Upper lobe of right lung (tissue), 1 donor: ENCODE data around the gene FMN1. TPM values are rescaled to one million over a fixed set of nuclear protein-coding genes. Genes with fewer than 3 reads are reported as not detected.
A peak's percentile ranks its signal among the peaks of the same experiment; 100 is the strongest.

ENCODE experiments used
- ATAC-seq: fragments of 200-7000 bp; cut with Tn5 transposase; one replicate; pipeline ENCODE4 v1.9.1; 2020; ENCODE audit warnings: mild to moderate bottlenecking, moderate library complexity
- DNase-seq: peaks from one replicate; pipeline ENCODE4 v3.0.0-alpha.2; 2020
- H3K27ac ChIP-seq: fragments of 200-600 bp; one replicate; pipeline ENCODE4 v1.8.0; 2022
- H3K27me3 ChIP-seq: fragments of 200-600 bp; one replicate; pipeline ENCODE4 v1.8.0; 2022; ENCODE audit warnings: mild to moderate bottlenecking
- H3K36me3 ChIP-seq: fragments of 200-600 bp; one replicate; pipeline ENCODE4 v1.8.0; 2022
- H3K4me1 ChIP-seq: fragments of 200-600 bp; one replicate; pipeline ENCODE4 v1.8.0; 2022
- H3K4me3 ChIP-seq: fragments of 200-600 bp; one replicate; pipeline ENCODE4 v1.8.0; 2022; ENCODE audit warnings: mild to moderate bottlenecking
- H3K9me3 ChIP-seq: fragments of 200-600 bp; one replicate; pipeline ENCODE4 v1.8.0; 2022
- intact Hi-C: fragments of 100-400 bp; cut with DNase I; formaldehyde crosslinking; loops from one replicate; pipeline ENCODE4 v1.11.0; 2022
- total RNA-seq: library from RNA; stranded (reverse); fragmentation: NEBNext Ultra II Directional; extraction: Animal tissue kit (Norgen Biotek cat#: 25700); gene quantifications from one replicate; pipeline ENCODE4 v1.2.1, GENCODE V29; 2021
- TF ChIP-seq, protein P1 (sequence below): fragments of 200-600 bp; IDR thresholded peaks from one replicate; pipeline ENCODE4 v1.8.0; 2022; ENCODE audit warnings: antibody characterized with exemption
- donor health status: DM: no; HTN: yes; CAD: no; lungs with severe emphysema.

Gene FMN1
- total RNA-seq, 1 donor from 2014 or later: 33.5 TPM

DNA sequence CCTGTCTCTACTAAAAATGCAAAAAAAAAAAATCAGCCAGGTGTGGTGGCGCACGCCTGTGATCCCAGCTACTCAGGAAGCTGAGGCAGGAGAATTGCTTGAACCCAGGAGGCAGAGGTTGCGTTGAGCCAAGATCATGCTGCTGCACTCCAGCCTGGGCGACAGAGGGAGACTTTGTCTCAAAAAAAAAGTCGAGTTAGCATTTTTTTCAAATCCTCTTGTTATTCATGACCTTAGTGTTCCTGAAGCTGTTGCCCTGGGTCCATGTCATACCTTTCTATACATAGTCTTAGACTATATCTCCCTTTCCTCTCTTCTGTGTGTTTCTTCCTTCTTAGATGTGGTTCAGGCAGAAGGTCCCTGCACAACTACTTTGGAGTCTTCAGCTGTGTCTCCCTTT is 6.4 kb downstream of the FMN1 start:
- Histone ChIP-seq H3K27me3 (no peaks in the 10 kb centered on the region), H3K27ac (no peak overlapping the region), H3K4me3 (no peak overlapping the region), H3K9me3 (no peaks in the 10 kb centered on the region), H3K4me1 (no peaks in the 10 kb centered on the region), H3K36me3 (no peaks in the 10 kb centered on the region)
- DNase-seq (no peak), ATAC-seq (no peak)
- intact Hi-C loops: no loop called here
- TF ChIP-seq, protein P1, sequence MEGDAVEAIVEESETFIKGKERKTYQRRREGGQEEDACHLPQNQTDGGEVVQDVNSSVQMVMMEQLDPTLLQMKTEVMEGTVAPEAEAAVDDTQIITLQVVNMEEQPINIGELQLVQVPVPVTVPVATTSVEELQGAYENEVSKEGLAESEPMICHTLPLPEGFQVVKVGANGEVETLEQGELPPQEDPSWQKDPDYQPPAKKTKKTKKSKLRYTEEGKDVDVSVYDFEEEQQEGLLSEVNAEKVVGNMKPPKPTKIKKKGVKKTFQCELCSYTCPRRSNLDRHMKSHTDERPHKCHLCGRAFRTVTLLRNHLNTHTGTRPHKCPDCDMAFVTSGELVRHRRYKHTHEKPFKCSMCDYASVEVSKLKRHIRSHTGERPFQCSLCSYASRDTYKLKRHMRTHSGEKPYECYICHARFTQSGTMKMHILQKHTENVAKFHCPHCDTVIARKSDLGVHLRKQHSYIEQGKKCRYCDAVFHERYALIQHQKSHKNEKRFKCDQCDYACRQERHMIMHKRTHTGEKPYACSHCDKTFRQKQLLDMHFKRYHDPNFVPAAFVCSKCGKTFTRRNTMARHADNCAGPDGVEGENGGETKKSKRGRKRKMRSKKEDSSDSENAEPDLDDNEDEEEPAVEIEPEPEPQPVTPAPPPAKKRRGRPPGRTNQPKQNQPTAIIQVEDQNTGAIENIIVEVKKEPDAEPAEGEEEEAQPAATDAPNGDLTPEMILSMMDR: no peak

DNA sequence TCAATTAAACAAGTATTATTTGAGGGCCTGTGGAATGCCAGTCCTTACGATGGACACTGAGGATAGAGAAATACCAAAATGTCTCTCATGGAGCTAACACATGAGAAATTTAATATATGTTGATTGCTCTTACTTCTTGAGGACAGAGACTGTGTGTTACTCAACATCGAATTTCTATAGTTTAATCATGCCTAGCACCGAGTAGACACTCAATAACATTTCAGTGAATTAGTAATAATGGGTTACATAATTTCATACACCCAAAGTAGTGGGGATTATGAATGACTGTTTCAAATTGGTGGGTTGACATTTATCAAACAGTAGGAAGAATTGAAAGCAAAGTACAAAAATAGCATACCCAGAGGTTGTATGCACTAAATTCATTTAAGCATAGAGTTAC is 11.2 kb downstream of the FMN1 start:
- no peaks in the 10 kb centered on the region for H3K27me3 ChIP-seq
- no peaks in the 10 kb centered on the region for H3K9me3 ChIP-seq
- intact Hi-C loops: no loop called here
- H3K27ac ChIP-seq: no peak overlapping the region
- DNase-seq: no peak
- H3K4me3 ChIP-seq: no peak overlapping the region
- TF ChIP-seq, protein P1: no peak
- ATAC-seq: no peak
- H3K36me3 ChIP-seq: no peaks in the 10 kb centered on the region
- no peaks in the 10 kb centered on the region for H3K4me1 ChIP-seq

DNA sequence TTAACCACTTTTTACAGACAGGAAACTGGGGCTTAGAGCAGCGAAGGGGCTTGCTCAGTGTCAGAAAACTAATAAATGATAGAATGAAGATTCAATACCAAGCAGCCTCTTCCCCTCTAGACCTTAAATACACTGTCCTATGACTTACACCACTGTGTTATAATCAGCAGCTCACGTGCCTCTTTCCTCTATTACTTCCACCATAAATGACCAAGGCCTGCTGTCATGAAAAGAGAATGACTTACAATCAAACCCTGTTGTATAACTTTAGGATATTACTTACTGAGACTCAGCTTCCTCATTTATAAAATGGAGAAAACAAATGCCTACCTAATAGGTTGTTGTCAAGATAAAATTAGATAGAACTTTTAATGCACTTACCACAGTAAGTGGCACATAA is 11.6 kb downstream of the FMN1 start:
- intact Hi-C loops: no loop called here
- Histone ChIP-seq H3K36me3 (no peaks in the 10 kb centered on the region), H3K27me3 (no peaks in the 10 kb centered on the region), H3K9me3 (no peaks in the 10 kb centered on the region), H3K27ac (no peak overlapping the region), H3K4me1 (no peaks in the 10 kb centered on the region), H3K4me3 (no peak overlapping the region)
- peak; percentile 27 for ATAC-seq
- TF ChIP-seq, protein P1: no peak
- no peak for DNase-seq

DNA sequence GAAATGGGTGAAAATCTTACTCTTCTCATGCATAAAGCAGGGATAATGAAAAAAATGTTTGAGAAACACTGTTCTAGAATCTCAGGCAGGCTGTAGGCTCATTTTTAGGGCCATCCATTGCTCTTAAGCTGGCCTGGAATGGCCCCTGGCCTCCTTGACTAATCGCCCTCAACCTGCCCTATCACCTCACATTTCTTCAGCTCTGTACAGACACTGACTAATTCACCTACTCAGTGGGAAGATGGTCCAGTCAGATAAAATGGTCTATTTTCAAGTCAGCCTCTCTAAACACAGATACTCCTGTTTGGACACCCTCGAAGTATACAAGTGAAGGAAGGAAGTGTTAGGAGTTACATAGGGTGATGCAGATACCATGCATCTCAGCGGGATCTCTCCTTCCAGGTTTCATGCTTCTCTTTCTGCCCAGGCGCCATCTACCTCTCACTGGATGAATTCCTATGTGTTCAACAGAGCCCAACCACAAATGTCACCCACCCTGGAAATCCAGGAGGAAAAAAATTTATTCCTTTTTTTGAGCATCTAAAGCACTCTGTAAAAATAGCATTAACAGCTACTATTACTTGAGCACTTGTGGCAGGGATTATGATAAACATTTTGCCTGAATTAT is 12.1 kb downstream of the FMN1 start:
- H3K4me1 ChIP-seq: no peaks in the 10 kb centered on the region
- no peaks in the 10 kb centered on the region for H3K27me3 ChIP-seq
- no peak overlapping the region for H3K4me3 ChIP-seq
- DNase-seq (no peak), ATAC-seq (no peak)
- H3K27ac ChIP-seq: no peak overlapping the region
- no peaks in the 10 kb centered on the region for H3K36me3 ChIP-seq
- no peaks in the 10 kb centered on the region for H3K9me3 ChIP-seq
- TF ChIP-seq, protein P1: no peak
- intact Hi-C loops: no loop called here

DNA sequence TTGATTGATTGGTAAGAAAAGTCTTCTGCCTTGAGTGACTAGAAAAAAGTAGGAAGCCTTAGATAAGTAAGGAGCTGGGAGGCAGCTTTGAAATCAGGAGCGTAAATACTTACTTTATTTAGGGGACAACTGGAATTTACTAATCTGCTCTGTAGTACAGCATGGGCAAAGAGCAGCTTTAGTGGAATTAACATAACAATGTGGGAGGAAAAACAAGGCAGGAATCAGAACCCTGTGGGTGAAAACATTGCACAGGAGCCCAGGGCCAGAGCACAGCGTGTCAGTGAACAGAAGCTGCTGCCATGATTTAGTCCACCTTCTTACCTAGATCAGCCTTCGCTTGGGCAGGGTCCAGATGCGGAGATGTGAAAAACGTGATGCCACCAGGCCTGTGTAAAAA is 14.6 kb downstream of the FMN1 start:
- ATAC-seq: no peak
- TF ChIP-seq, protein P1: no peak
- Histone ChIP-seq H3K36me3 (no peaks in the 10 kb centered on the region), H3K9me3 (no peaks in the 10 kb centered on the region), H3K4me3 (no peak overlapping the region), H3K27ac (no peak overlapping the region), H3K4me1 (no peaks in the 10 kb centered on the region), H3K27me3 (no peaks in the 10 kb centered on the region)
- DNase-seq: no peak
- intact Hi-C loops: no loop called here

DNA sequence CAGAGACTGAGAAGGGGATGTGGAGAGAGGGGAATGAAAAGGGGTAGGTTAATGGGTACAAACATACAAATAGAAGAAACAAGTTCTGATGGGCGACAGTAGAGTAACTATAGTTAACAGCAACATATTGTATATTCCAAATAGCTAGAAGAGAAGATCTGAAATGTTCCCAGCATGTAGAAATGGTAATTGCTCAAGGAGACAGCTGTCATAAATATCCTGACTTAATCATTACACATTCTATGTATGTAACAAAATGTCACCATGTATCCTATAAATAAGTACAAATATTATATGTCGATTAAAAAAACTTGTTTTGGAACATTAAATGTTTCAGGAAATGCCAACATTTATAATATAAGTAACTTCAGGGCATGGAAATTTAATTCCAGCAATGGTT is 23.3 kb downstream of the FMN1 start:
- no peak for DNase-seq
- no peak for ATAC-seq
- Histone ChIP-seq H3K4me1 (no peaks in the 10 kb centered on the region), H3K36me3 (no peaks in the 10 kb centered on the region), H3K27me3 (no peaks in the 10 kb centered on the region), H3K27ac (no peak overlapping the region), H3K4me3 (no peak overlapping the region), H3K9me3 (no peaks in the 10 kb centered on the region)
- TF ChIP-seq, protein P1: no peak
- intact Hi-C loops: no loop called here
